GM12878 (cell line): ENCODE results near the gene STX10. TPM values are rescaled to one million over a fixed set of nuclear protein-coding genes. Genes with fewer than 3 reads are reported as not detected.

Source experiments
- ATAC-seq: fragments of 200-7000 bp; cut with Tn5 transposase; 3 replicates; pipeline ENCODE4 v1.9.1; 2020; ENCODE audit warnings: mild to moderate bottlenecking, moderate library complexity
- BruUV-seq: library from RNA; stranded (reverse); fragments of 400-500 nt; replicated peaks from 2 replicates; lab custom pipeline; 2021; lab: Mats Ljungman, UMichigan
- CTCF ChIA-PET: fragments of 300-600 bp; sonication (Branson Sonifier 250); formaldehyde crosslinking; extraction: SDS; loops from one replicate; lab custom pipeline; 2021; ENCODE audit warnings: inconsistent platforms; lab: Yijun Ruan, JAX
- POLR2A ChIA-PET: fragments of 350-600 bp; formaldehyde crosslinking; extraction: SDS; loops from one replicate; lab custom pipeline; 2021; ENCODE audit warnings: inconsistent platforms; lab: Charles Lee
- RAD21 ChIA-PET: fragments of 300-600 bp; sonication (Branson Sonifier 250); formaldehyde crosslinking; loops from one replicate; lab custom pipeline; 2023; ENCODE audit warnings: antibody characterized with exemption; ENCODE audit not compliant: unreplicated experiment; lab: Charles Lee
- SMC1A ChIA-PET: fragments of 300-600 bp; sonication (Branson Sonifier 250); formaldehyde crosslinking; loops from one replicate; lab custom pipeline; 2023; ENCODE audit not compliant: unreplicated experiment, uncharacterized antibody; lab: Charles Lee
- DNase-seq: peaks from one replicate; pipeline ENCODE4 v3.0.0-alpha.2; 2011; ENCODE audit warnings: low read depth, low spot score
- FAIRE-seq: peaks from 3 replicates; lab custom pipeline; 2011; peaks lifted over from hg19 to GRCh38; lab: Jason Lieb, UNC
- H2AFZ ChIP-seq: 2 replicates; pipeline ENCODE4 v1.6.0; 2011; ENCODE audit warnings: low read depth, low read length, control low read depth; ENCODE audit not compliant: control insufficient read depth
- H3K27ac ChIP-seq: 2 replicates; pipeline ENCODE4 v1.5.1; 2011; ENCODE audit warnings: control low read depth; ENCODE audit not compliant: control insufficient read depth, insufficient read depth
- H3K27me3 ChIP-seq, 2 experiments: replicated peaks in 1 of 2; 2 replicates each; pipeline versions ENCODE4 v1.6.0 to v1.6.1; 2011; ENCODE audit warnings: low read length in 1 of 2; ENCODE audit not compliant: control insufficient read depth in 2 of 2, insufficient read depth in 2 of 2
- H3K36me3 ChIP-seq, 2 experiments: 2 replicates each; pipeline ENCODE4 v1.5.1; 2011; ENCODE audit warnings: low read length in 1 of 2; ENCODE audit not compliant: control insufficient read depth in 2 of 2, insufficient read depth in 2 of 2
- H3K4me1 ChIP-seq: 2 replicates; pipeline ENCODE4 v1.6.1; 2011; ENCODE audit warnings: mild to moderate bottlenecking, low read length, moderate library complexity, mixed read lengths; ENCODE audit not compliant: control insufficient read depth, insufficient read depth
- H3K4me2 ChIP-seq: 2 replicates; pipeline ENCODE4 v1.6.0; 2011; ENCODE audit warnings: control low read depth; ENCODE audit not compliant: control insufficient read depth, insufficient read depth
- H3K4me3 ChIP-seq: fragments of 200-600 bp; sonication (generic); 2 replicates; pipeline ENCODE4 v1.5.1; 2016
- H3K79me2 ChIP-seq: 2 replicates; pipeline ENCODE4 v1.6.0; 2011; ENCODE audit warnings: low read length; ENCODE audit not compliant: control insufficient read depth, insufficient read depth
- H3K9ac ChIP-seq: 2 replicates; pipeline ENCODE4 v1.8.0; 2011; ENCODE audit warnings: low read length, control low read depth, mixed read lengths; ENCODE audit not compliant: control insufficient read depth, insufficient read depth
- H3K9me3 ChIP-seq: replicated peaks from 3 replicates; pipeline ENCODE4 v1.5.1; 2011; ENCODE audit warnings: mild to moderate bottlenecking, low read length; ENCODE audit not compliant: control insufficient read depth, insufficient read depth
- H4K20me1 ChIP-seq: 2 replicates; pipeline ENCODE4 v1.6.0; 2011; ENCODE audit not compliant: control insufficient read depth, insufficient read depth
- CBX3 ChIP-seq: fragments of 200-600 bp; sonication (generic); IDR thresholded peaks from 2 replicates; pipeline ENCODE4 v1.6.1; 2016; ENCODE audit warnings: low read depth, borderline replicate concordance
- E2F4 ChIP-seq: IDR thresholded peaks from 2 replicates; pipeline ENCODE4 v1.6.1; 2012; ENCODE audit warnings: low read depth, low read length, improper control_type of control experiment
- EZH2 ChIP-seq: IDR thresholded peaks from 2 replicates; pipeline ENCODE4 v1.6.1; 2012; ENCODE audit warnings: low read depth, mild to moderate bottlenecking, control low read depth, inconsistent platforms, low read length, borderline replicate concordance; ENCODE audit not compliant: control insufficient read depth
- GATAD2B ChIP-seq: fragments of 450-650 bp; conservative IDR thresholded peaks from 2 replicates; pipeline ENCODE4 v1.6.1; 2017; ENCODE audit warnings: low read depth, mild to moderate bottlenecking, moderate library complexity
- KDM1A ChIP-seq: fragments of 200-600 bp; sonication (generic); IDR thresholded peaks from 2 replicates; pipeline ENCODE4 v1.6.1; 2016; ENCODE audit warnings: borderline replicate concordance
- MEF2B ChIP-seq: fragments of 450-650 bp; IDR thresholded peaks from 2 replicates; pipeline ENCODE4 v1.6.1; 2018; ENCODE audit warnings: mild to moderate bottlenecking, moderate library complexity; ENCODE audit not compliant: partially characterized antibody, poor library complexity, severe bottlenecking
- MTA2 ChIP-seq: fragments of 450-650 bp; IDR thresholded peaks from 2 replicates; pipeline ENCODE4 v1.6.1; 2016; ENCODE audit warnings: low read depth, mild to moderate bottlenecking, moderate library complexity
- NBN ChIP-seq: fragments of 450-650 bp; IDR thresholded peaks from 2 replicates; pipeline ENCODE4 v1.6.1; 2016
- NR2F1 ChIP-seq: fragments of 450-650 bp; conservative IDR thresholded peaks from 2 replicates; pipeline ENCODE4 v1.6.1; 2017; ENCODE audit warnings: mild to moderate bottlenecking
- NRF1 ChIP-seq: conservative IDR thresholded peaks from 2 replicates; pipeline ENCODE4 v1.6.1; 2011; ENCODE audit warnings: mild to moderate bottlenecking, low read depth, low read length, improper control_type of control experiment
- POLR2A ChIP-seq: IDR thresholded peaks from 2 replicates; pipeline ENCODE4 v1.6.1; 2011; ENCODE audit warnings: low read depth, mild to moderate bottlenecking, low read length
- REST ChIP-seq: IDR thresholded peaks from 2 replicates; pipeline ENCODE4 v1.6.1; 2012; ENCODE audit warnings: mild to moderate bottlenecking, low read depth, low read length
- TCF7 ChIP-seq: IDR thresholded peaks from 2 replicates; pipeline ENCODE4 v1.6.1; 2014; ENCODE audit warnings: antibody characterized with exemption, borderline replicate concordance
- WGBS: methylation state at CpG from one replicate; pipeline ENCODE4 v1.1.6; 2016; ENCODE audit warnings: low lambda C conversion rate; ENCODE audit not compliant: insufficient replicate concordance, insufficient coverage; ENCODE audit errors: missing lambda C conversion rate; 5-methylcytosine and 5-hydroxymethylcytosine counted together
- in situ Hi-C: fragments of 300-500 bp; cut with MboI; formaldehyde crosslinking; loops from 9 replicates; pipeline ENCODE4 v1.14.3; 2018; ENCODE audit warnings: mixed read lengths
- intact Hi-C: fragments of 100-400 bp; cut with micrococcal nuclease; formaldehyde crosslinking; loops from one replicate; pipeline ENCODE4 v1.14.2; 2022; ENCODE audit not compliant: unreplicated experiment
- polyA plus RNA-seq, 11 experiments: library from polyadenylated mRNA; depleted of rRNA in 4 of 11; unstranded in 6 of 11; stranded (reverse) in 5 of 11; fragments of >200 nt; fragmentation: Nextera tagmentation in 4 of 11; fragmentation: Illumina TruSeq in 1 of 11; extraction: Ambion mirVana in 4 of 11; extraction: Trizol in 1 of 11; gene quantifications; 1 replicate in 1 of 11; 2 replicates in 10 of 11; pipeline versions ENCODE4 v1.2.1 to v1.2.3, GENCODE V29; 2011 to 2016; ENCODE audit warnings: inconsistent platforms in 2 of 11, missing spikeins in 2 of 11, low read depth in 1 of 11
- total RNA-seq, 4 experiments: library from RNA; depleted of rRNA in 3 of 4; stranded (reverse); fragments of >200 nt in 3 of 4; fragmentation: Illumina TruSeq in 1 of 4; extraction: Trizol in 1 of 4; gene quantifications; 2 replicates each; pipeline versions ENCODE4 v1.2.1 to v1.2.3, GENCODE V29; 2013 to 2021

STX10 gene
- total and polyA plus RNA-seq, 10 of the 15 experiments (the other 5 are each of a cell fraction or from before 2014, with no cell fraction given): 0.56 to 76.1 (median 47.6) TPM

- peak; percentile 62 for TF ChIP-seq MEF2B
- TF ChIP-seq GATAD2B: 0 out of 2 replicates have a peak, but pooled peaks have one; percentile 45
- no peak for TF ChIP-seq E2F4
- TF ChIP-seq CBX3: no peak
- TF ChIP-seq NR2F1: no peak
These were observed 2.3 kb upstream of the STX10 start (continued) for GRCh38 chr19:13152356-13152973.

- no peak for FAIRE-seq
- TF ChIP-seq POLR2A: peak; percentile 59
- TF ChIP-seq MTA2: no peak
- no peak for TF ChIP-seq NRF1
- TF ChIP-seq TCF7: no peak
- TF ChIP-seq NBN: peak; percentile 56; the same call in 1 of the 2 replicates
- no peak for TF ChIP-seq KDM1A
- no peak for TF ChIP-seq EZH2
- TF ChIP-seq REST: no peak
These were observed 1.6 kb upstream of the STX10 start for GRCh38 chr19:13151605-13152355.

More at GRCh38 chr19:13151605-13152355, 1.6 kb upstream of the STX10 start:
- Histone ChIP-seq H2AFZ (peak overlapping the region; percentile 81), H3K4me2 (peak overlapping the region; percentile 92), H3K36me3 (no peaks in the 10 kb centered on the region; a peak in 2 of 4 replicates), H3K4me3 (peak overlapping the region; percentile 99), H3K27ac (peak overlapping the region; percentile 97), H3K4me1 (peaks cover 14% of the 10 kb centered on the region), H3K27me3 (no peaks in the 10 kb centered on the region), H3K79me2 (peaks cover 47% of the 10 kb centered on the region), H3K9ac (peak overlapping the region; percentile 97), H3K9me3 (no peaks in the 10 kb centered on the region), H4K20me1 (no peaks in the 10 kb centered on the region)
- ChIA-PET POLR2A (interaction anchor here (1.0 to 2.2 kb wide), 9 partner anchors 11 to 688 kb away, joined by 3 to 41 read pairs (median 5); partner anchors contain the start of genes JUNB and NACC1), RAD21 (interaction anchor here (1.0 to 2.2 kb wide), 10 partner anchors 12 to 186 kb away, joined by 3 to 21 read pairs (median 4); partner anchors contain the start of genes NACC1 and TRMT1), CTCF (interaction anchor here (0.7 to 2.1 kb wide), 9 partner anchors 12 to 187 kb away, joined by 3 to 9 read pairs (median 4); partner anchors contain the start of gene NACC1), SMC1A (interaction anchor here (0.6 to 1.4 kb wide), 8 partner anchors 12 to 1065 kb away, joined by 3 to 5 read pairs (median 4); partner anchors contain the start of gene NACC1)
- under 1% methylated on average over 52 of the region's 71 CpGs for WGBS
- in situ Hi-C loops (loop anchor here (10.0 to 25.0 kb wide), 3 partner anchors 693 to 1564 kb away; partner anchors contain the start of genes ACP5 and ZNF627), intact Hi-C loops (loop anchor here (2.0 to 10.0 kb wide), 4 partner anchors 33 to 853 kb away; partner anchors contain the start of genes LYL1, NACC1 and RFX1)
- ATAC-seq (peak; percentile 48), DNase-seq (no peak)
- no TSS peak for BruUV-seq
